HG03520 (cell line): Measurements from ENCODE around the gene PHB1.

Source experiments
- ATAC-seq: cut with Tn5 transposase; IDR thresholded peaks from one replicate; pipeline ENCODE4 v1.9.1; 2021; ENCODE audit warnings: mild to moderate bottlenecking, moderate library complexity; ENCODE audit not compliant: unreplicated experiment

The PHB1 gene

GRCh38 chr17:49414622-49415350 lies at the start of gene PHB1:
TSS of gene PHB1 (minus strand) at chr17:49414882. CDS start at chr17:49413264, 1,618 bp downstream.
- peak; percentile 94 for ATAC-seq

GRCh38 chr17:49464049-49464448 lies 49.4 kb upstream of the PHB1 start:
- no peak for ATAC-seq

GRCh38 chr17:49461580-49461979 lies 46.9 kb upstream of the PHB1 start:
- no peak for ATAC-seq

GRCh38 chr17:49460401-49460800 lies 45.7 kb upstream of the PHB1 start:
- no peak for ATAC-seq

GRCh38 chr17:49459401-49459984 lies 44.8 kb upstream of the PHB1 start:
- ATAC-seq, result no peak

GRCh38 chr17:49457564-49458535 lies 43.2 kb upstream of the PHB1 start:
- ATAC-seq, result no peak

GRCh38 chr17:49456183-49456965 lies 41.7 kb upstream of the PHB1 start:
- ATAC-seq, result no peak

- no peak for ATAC-seq
These were observed 40.7 kb upstream of the PHB1 start for GRCh38 chr17:49455272-49455861.

- no peak for ATAC-seq
These were observed 39.4 kb upstream of the PHB1 start for GRCh38 chr17:49454050-49454449.

- ATAC-seq, result no peak
These were observed 38.0 kb upstream of the PHB1 start for GRCh38 chr17:49452661-49453060.

- ATAC-seq, result no peak
These were observed 37.5 kb upstream of the PHB1 start for GRCh38 chr17:49452201-49452600.

- no peak for ATAC-seq
These were observed 36.1 kb upstream of the PHB1 start for GRCh38 chr17:49450735-49451134.

GRCh38 chr17:49450181-49450580 lies 35.5 kb upstream of the PHB1 start:
- no peak for ATAC-seq

GRCh38 chr17:49447628-49448302 lies 33.1 kb upstream of the PHB1 start:
- no peak for ATAC-seq

- ATAC-seq, result no peak
These were observed 30.9 kb upstream of the PHB1 start for GRCh38 chr17:49445591-49445990.

GRCh38 chr17:49444384-49444783 lies 29.7 kb upstream of the PHB1 start:
- no peak for ATAC-seq

GRCh38 chr17:49443862-49444261 lies 29.2 kb upstream of the PHB1 start:
- no peak for ATAC-seq

- ATAC-seq, result no peak
These were observed 27.4 kb upstream of the PHB1 start for GRCh38 chr17:49442041-49442440.

- no peak for ATAC-seq
These were observed 26.9 kb upstream of the PHB1 start for GRCh38 chr17:49441578-49441977.

GRCh38 chr17:49440581-49440980 lies 25.9 kb upstream of the PHB1 start:
- ATAC-seq, result no peak
